SK-N-SH (cell line): Measurements from ENCODE around the gene S100P. TPM values are rescaled to one million over a fixed set of nuclear protein-coding genes. Genes with fewer than 3 reads are reported as not detected.
"Not testable (repeated sequence)": the region's sequence is repeated elsewhere in the genome, so short reads cannot be mapped to it uniquely, and the experiment has no call there.

Experiments
- CTCF ChIA-PET: fragments of 300-600, 350-600 bp; formaldehyde crosslinking; extraction: SDS; loops from one replicate; lab custom pipeline; 2021; lab: Yijun Ruan, JAX
- POLR2A ChIA-PET: fragments of 350-600 bp; sonication (Branson Sonifier 250); formaldehyde crosslinking; extraction: SDS; loops from one replicate; lab custom pipeline; 2020; ENCODE audit warnings: antibody characterized with exemption, inconsistent platforms; lab: Yijun Ruan, JAX
- DNase-seq: peaks from one replicate; pipeline ENCODE4 v3.0.0; 2012
- H2AFZ ChIP-seq: fragments of 200-600 bp; sonication (generic); 2 replicates; pipeline ENCODE4 v1.8.1; 2016; ENCODE audit warnings: antibody characterized with exemption, mild to moderate bottlenecking, low read depth
- H3F3A ChIP-seq: fragments of 200-600 bp; sonication (generic); replicated peaks from 2 replicates; pipeline ENCODE3; 2016; ENCODE audit warnings: antibody characterized with exemption, mild to moderate bottlenecking; ENCODE audit not compliant: insufficient read depth
- H3K27ac ChIP-seq, 2 experiments: fragments of 200-500 bp in 1 of 2; fragments of 200-600 bp in 1 of 2; sonication (Bioruptor generic) in 1 of 2; sonication (generic), shearing (Covaris generic) in 1 of 2; 2 replicates each; pipeline versions ENCODE4 v1.5.1 to v1.6.1; 2014 to 2016; ENCODE audit warnings: low read depth in 2 of 2, inconsistent platforms in 1 of 2, low read length in 1 of 2, mild to moderate bottlenecking in 1 of 2, mixed read lengths in 1 of 2
- H3K27me3 ChIP-seq: fragments of 200-600 bp; sonication (generic), shearing (Covaris generic); 2 replicates; pipeline ENCODE4 v1.6.1; 2016; ENCODE audit warnings: mixed run types; ENCODE audit not compliant: insufficient read depth
- H3K36me3 ChIP-seq, 2 experiments: fragments of 200-500 bp in 1 of 2; fragments of 200-600 bp in 1 of 2; sonication (Bioruptor generic) in 1 of 2; sonication (generic) in 1 of 2; replicated peaks in 1 of 2; 2 replicates each; pipeline versions ENCODE3 to v1.5.1; 2014 to 2016; ENCODE audit warnings: low read length in 1 of 2, mild to moderate bottlenecking in 1 of 2; ENCODE audit not compliant: insufficient read depth in 2 of 2, control insufficient read depth in 1 of 2
- H3K4me1 ChIP-seq, 2 experiments: fragments of 200-500 bp in 1 of 2; fragments of 200-600 bp in 1 of 2; sonication (Bioruptor generic) in 1 of 2; sonication (generic), shearing (Covaris generic) in 1 of 2; 2 replicates each; pipeline versions ENCODE4 v1.5.1 to v1.6.1; 2014 to 2016; ENCODE audit warnings: low read depth in 1 of 2, low read length in 1 of 2, mixed run types in 1 of 2; ENCODE audit not compliant: insufficient read depth in 2 of 2, control insufficient read depth in 1 of 2
- H3K4me2 ChIP-seq: fragments of 200-600 bp; sonication (generic), shearing (Covaris generic); 2 replicates; pipeline ENCODE4 v1.6.1; 2017; ENCODE audit warnings: mixed run types
- H3K4me3 ChIP-seq, 2 experiments: fragments of 200-500 bp in 1 of 2; fragments of 200-600 bp in 1 of 2; sonication (Bioruptor generic) in 1 of 2; sonication (generic), shearing (Covaris generic) in 1 of 2; 2 replicates each; pipeline versions ENCODE4 v1.5.1 to v1.8.1; 2014 to 2016; ENCODE audit warnings: low read depth in 2 of 2, inconsistent platforms in 1 of 2, low read length in 1 of 2, mild to moderate bottlenecking in 1 of 2, mixed read lengths in 1 of 2, moderate library complexity in 1 of 2
- H3K79me2 ChIP-seq: fragments of 200-600 bp; sonication (generic); 2 replicates; pipeline ENCODE4 v1.8.1; 2017; ENCODE audit warnings: mild to moderate bottlenecking; ENCODE audit not compliant: insufficient read depth
- H3K9ac ChIP-seq: fragments of 200-600 bp; sonication (generic); 2 replicates; pipeline ENCODE4 v1.6.1; 2017; ENCODE audit warnings: mixed run types
- H3K9me2 ChIP-seq: fragments of 200-600 bp; sonication (generic); 2 replicates; pipeline ENCODE4 v1.6.1; 2017; ENCODE audit warnings: mixed run types
- H3K9me3 ChIP-seq: fragments of 200-600 bp; sonication (generic); 2 replicates; pipeline ENCODE4 v1.6.1; 2017; ENCODE audit warnings: mixed run types, mild to moderate bottlenecking, moderate library complexity
- H4K20me1 ChIP-seq: fragments of 200-600 bp; sonication (generic); 2 replicates; pipeline ENCODE4 v1.6.1; 2017; ENCODE audit warnings: mild to moderate bottlenecking, mixed run types; ENCODE audit not compliant: insufficient read depth
- EZH2phosphoT487 ChIP-seq: fragments of 200-600 bp; sonication (generic); IDR thresholded peaks from 2 replicates; pipeline ENCODE4 v1.6.1; 2017; ENCODE audit warnings: low read depth, mixed run types, mild to moderate bottlenecking, antibody characterized with exemption, moderate library complexity, borderline replicate concordance
- FOSL2 ChIP-seq: IDR thresholded peaks from 2 replicates; pipeline ENCODE4 v1.4.0; 2012; ENCODE audit warnings: low read depth, mild to moderate bottlenecking, moderate library complexity, borderline replicate concordance
- FOXJ3 ChIP-seq: sonication (generic); formaldehyde crosslinking; IDR thresholded peaks from 2 replicates; pipeline ENCODE4 v1.5.1; 2020; ENCODE audit warnings: mild to moderate bottlenecking, missing genetic modification reagents
- FOXM1 ChIP-seq: IDR thresholded peaks from 2 replicates; pipeline ENCODE4 v1.4.0; 2012; ENCODE audit warnings: low read depth, mild to moderate bottlenecking
- MEF2A ChIP-seq: IDR thresholded peaks from 2 replicates; pipeline ENCODE4 v1.4.0; 2012; ENCODE audit warnings: low read depth, borderline replicate concordance
- NFIC ChIP-seq: IDR thresholded peaks from 2 replicates; pipeline ENCODE4 v1.4.0; 2012; ENCODE audit warnings: borderline replicate concordance
- POLR2AphosphoS5 ChIP-seq: IDR thresholded peaks from 2 replicates; pipeline ENCODE4 v1.6.1; 2012; ENCODE audit warnings: low read depth, low read length
- RAD21 ChIP-seq: IDR thresholded peaks from 2 replicates; pipeline ENCODE4 v1.6.1; 2012; ENCODE audit warnings: mild to moderate bottlenecking, low read length
- SMC3 ChIP-seq: IDR thresholded peaks from 2 replicates; pipeline ENCODE4 v1.6.1; 2012; ENCODE audit warnings: low read depth, low read length, improper control_type of control experiment
- TAF1 ChIP-seq: IDR thresholded peaks from 2 replicates; pipeline ENCODE4 v1.6.1; 2012; ENCODE audit warnings: low read depth, mild to moderate bottlenecking, low read length, moderate library complexity, borderline replicate concordance
- TEAD4 ChIP-seq: IDR thresholded peaks from 2 replicates; pipeline ENCODE4 v1.4.0; 2012; ENCODE audit warnings: mild to moderate bottlenecking, borderline replicate concordance; ENCODE audit not compliant: insufficient read depth
- YY1 ChIP-seq: IDR thresholded peaks from 2 replicates; pipeline ENCODE4 v1.4.0; 2012; ENCODE audit warnings: low read depth, mild to moderate bottlenecking
- WGBS: methylation state at CpG from one replicate; pipeline ENCODE4 v1.1.6; 2017; ENCODE audit warnings: low lambda C conversion rate; 5-methylcytosine and 5-hydroxymethylcytosine counted together
- polyA plus RNA-seq, 3 experiments: library from polyadenylated mRNA; depleted of rRNA; stranded (reverse); fragments of >200 nt; gene quantifications; 2 replicates each; pipeline ENCODE4 v1.2.3, GENCODE V29; 2012
- TF ChIP-seq, protein P1 (sequence below): IDR thresholded peaks from 2 replicates; pipeline ENCODE4 v1.4.0; 2012; ENCODE audit warnings: low read depth, borderline replicate concordance

The S100P gene
- polyA plus RNA-seq, 1 of the 3 experiments (the other 2 are of a cell fraction): not detected

DNA sequence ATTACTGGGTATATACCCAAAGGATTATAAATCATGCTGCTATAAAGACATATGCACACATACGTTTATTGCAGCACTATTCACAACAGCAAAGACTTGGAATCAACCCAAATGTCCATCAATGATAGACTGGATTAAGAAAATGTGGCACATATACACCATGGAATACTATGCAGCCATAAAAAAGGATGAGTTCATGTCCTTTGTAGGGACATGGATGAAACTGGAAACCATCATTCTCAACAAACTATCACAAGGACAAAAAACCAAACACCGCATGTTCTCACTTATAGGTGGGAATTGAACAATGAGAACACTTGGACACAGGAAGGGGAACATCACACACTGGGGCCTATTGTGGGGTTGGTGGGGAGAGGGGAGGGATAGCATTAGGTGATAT, 38.4 kb upstream of the S100P start:
- H3K9ac ChIP-seq, POLR2A ChIA-PET, H3K9me2 ChIP-seq, H3K9me3 ChIP-seq, H3F3A ChIP-seq, H3K4me1 ChIP-seq, H3K4me3 ChIP-seq, H2AFZ ChIP-seq, H3K36me3 ChIP-seq, DNase-seq, H3K27ac ChIP-seq, H3K79me2 ChIP-seq, H4K20me1 ChIP-seq, H3K4me2 ChIP-seq, H3K27me3 ChIP-seq: not testable (repeated sequence)
- WGBS: 42% methylated on average over 2 of the region's 2 CpGs
- CTCF ChIA-PET: interaction anchor here (1.0 kb wide), 1 partner anchor 9 kb away, joined by 4 read pairs; no protein-coding TSS in a partner anchor

DNA sequence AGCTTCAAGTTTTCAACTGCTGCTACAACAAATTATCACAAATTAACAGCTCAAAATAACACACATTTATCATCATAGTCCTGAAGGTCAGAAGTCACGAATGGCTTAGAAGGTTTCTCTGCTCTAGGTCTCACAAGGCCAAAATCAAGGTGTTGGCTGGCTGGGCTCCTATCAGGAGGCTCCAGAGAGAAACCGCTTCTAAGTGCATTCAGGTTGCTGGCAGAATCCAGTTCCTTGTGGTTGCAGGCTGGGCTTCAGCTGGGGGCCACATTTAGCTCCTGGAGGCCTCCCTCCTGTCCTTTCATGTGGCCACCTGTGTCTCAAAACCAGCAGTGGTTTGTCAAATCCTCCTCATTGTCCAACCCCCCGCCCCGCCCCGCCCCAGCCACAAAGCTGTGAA, 37.8 kb upstream of the S100P start:
- no peak overlapping the region for H2AFZ ChIP-seq
- no peaks in the 10 kb centered on the region for H3K9me3 ChIP-seq
- H3F3A ChIP-seq: no peaks in the 10 kb centered on the region
- no peaks in the 10 kb centered on the region for H3K36me3 ChIP-seq
- TF ChIP-seq FOXJ3 (CRISPR knock-in tag): no peak
- no peak for TF ChIP-seq FOXM1
- no peak for TF ChIP-seq RAD21
- no peak for TF ChIP-seq NFIC
- TF ChIP-seq FOSL2: no peak
- no peak for TF ChIP-seq EZH2phosphoT487
- TF ChIP-seq YY1: no peak
- TF ChIP-seq MEF2A: no peak
- TF ChIP-seq SMC3: no peak
- no peak for TF ChIP-seq POLR2AphosphoS5
- TF ChIP-seq TAF1: no peak
- TF ChIP-seq, protein P1, sequence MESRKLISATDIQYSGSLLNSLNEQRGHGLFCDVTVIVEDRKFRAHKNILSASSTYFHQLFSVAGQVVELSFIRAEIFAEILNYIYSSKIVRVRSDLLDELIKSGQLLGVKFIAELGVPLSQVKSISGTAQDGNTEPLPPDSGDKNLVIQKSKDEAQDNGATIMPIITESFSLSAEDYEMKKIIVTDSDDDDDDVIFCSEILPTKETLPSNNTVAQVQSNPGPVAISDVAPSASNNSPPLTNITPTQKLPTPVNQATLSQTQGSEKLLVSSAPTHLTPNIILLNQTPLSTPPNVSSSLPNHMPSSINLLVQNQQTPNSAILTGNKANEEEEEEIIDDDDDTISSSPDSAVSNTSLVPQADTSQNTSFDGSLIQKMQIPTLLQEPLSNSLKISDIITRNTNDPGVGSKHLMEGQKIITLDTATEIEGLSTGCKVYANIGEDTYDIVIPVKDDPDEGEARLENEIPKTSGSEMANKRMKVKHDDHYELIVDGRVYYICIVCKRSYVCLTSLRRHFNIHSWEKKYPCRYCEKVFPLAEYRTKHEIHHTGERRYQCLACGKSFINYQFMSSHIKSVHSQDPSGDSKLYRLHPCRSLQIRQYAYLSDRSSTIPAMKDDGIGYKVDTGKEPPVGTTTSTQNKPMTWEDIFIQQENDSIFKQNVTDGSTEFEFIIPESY: no peak
- TF ChIP-seq TEAD4: no peak
- ChIA-PET POLR2A (no interaction called here), CTCF (interaction anchor here (1.0 kb wide), 1 partner anchor 9 kb away, joined by 4 read pairs; no protein-coding TSS in a partner anchor)
- no peaks in the 10 kb centered on the region for H3K79me2 ChIP-seq
- no peaks in the 10 kb centered on the region for H3K4me1 ChIP-seq
- no peak for DNase-seq
- WGBS: 91% methylated on average over 5 of the region's 5 CpGs
- H3K9ac ChIP-seq: no peak overlapping the region
- H3K27me3 ChIP-seq: no peaks in the 10 kb centered on the region
- H3K27ac ChIP-seq: no peak overlapping the region
- H3K9me2 ChIP-seq: no peaks in the 10 kb centered on the region
- no peaks in the 10 kb centered on the region for H4K20me1 ChIP-seq
- no peak overlapping the region for H3K4me3 ChIP-seq
- no peak overlapping the region for H3K4me2 ChIP-seq
